Osteocyte (in vitro differentiated cells): ENCODE measurements around the gene IFNA7. TPM values are rescaled to one million over a fixed set of nuclear protein-coding genes. Genes with fewer than 3 reads are reported as not detected.
"Not testable (repeated sequence)": the region's sequence is repeated elsewhere in the genome, so short reads cannot be mapped to it uniquely, and the experiment has no call there.

ENCODE experiments used
- DNase-seq: peaks from one replicate; pipeline ENCODE4 v3.0.0; 2021; ENCODE audit warnings: mixed read lengths; ENCODE audit not compliant: unreplicated experiment; ENCODE audit errors: extremely low spot score
- H3K27ac Mint-ChIP-seq: one replicate; pipeline ENCODE4 v1.8.0; 2021; ENCODE audit warnings: mild to moderate bottlenecking, mixed read lengths; ENCODE audit not compliant: unreplicated experiment
- H3K27me3 Mint-ChIP-seq: one replicate; pipeline ENCODE4 v1.8.0; 2021; ENCODE audit warnings: mixed read lengths; ENCODE audit not compliant: unreplicated experiment
- H3K36me3 Mint-ChIP-seq: one replicate; pipeline ENCODE4 v1.8.0; 2021; ENCODE audit warnings: mixed read lengths; ENCODE audit not compliant: unreplicated experiment
- H3K4me1 Mint-ChIP-seq: one replicate; pipeline ENCODE4 v1.8.0; 2021; ENCODE audit warnings: mixed read lengths; ENCODE audit not compliant: unreplicated experiment
- H3K4me3 Mint-ChIP-seq: one replicate; pipeline ENCODE4 v1.8.0; 2021; ENCODE audit warnings: mild to moderate bottlenecking, moderate library complexity, mixed read lengths; ENCODE audit not compliant: unreplicated experiment
- H3K9me3 Mint-ChIP-seq: one replicate; pipeline ENCODE4 v1.8.0; 2021; ENCODE audit warnings: mixed read lengths; ENCODE audit not compliant: unreplicated experiment
- CTCF ChIP-seq: fragments of 200-600 bp; sonication (generic); IDR thresholded peaks from 2 replicates; pipeline ENCODE4 v1.5.0; 2021; ENCODE audit warnings: antibody characterized with exemption, mild to moderate bottlenecking, moderate library complexity
- total RNA-seq: library from RNA; stranded (reverse); gene quantifications from 2 replicates; pipeline ENCODE4 v1.2.1, GENCODE V29; 2021

Gene IFNA7
- total RNA-seq, 1 donor from 2014 or later: not detected

- H3K9me3 Mint-ChIP-seq, H3K4me3 Mint-ChIP-seq, DNase-seq, H3K27ac Mint-ChIP-seq, H3K36me3 Mint-ChIP-seq, H3K4me1 Mint-ChIP-seq: not testable (repeated sequence)
- peaks cover 28% of the 10 kb centered on the region for H3K27me3 Mint-ChIP-seq
- TF ChIP-seq CTCF: peak; percentile 22
These were observed 11.7 kb upstream of the IFNA7 start for GRCh38 chr9:21213411-21214326.

- not testable (repeated sequence) for DNase-seq, H3K36me3 Mint-ChIP-seq, H3K9me3 Mint-ChIP-seq, H3K27ac Mint-ChIP-seq, H3K4me3 Mint-ChIP-seq, H3K4me1 Mint-ChIP-seq
- peaks cover 25% of the 10 kb centered on the region for H3K27me3 Mint-ChIP-seq
These were observed 10.2 kb upstream of the IFNA7 start for GRCh38 chr9:21212160-21212559.

- not testable (repeated sequence) for H3K4me3 Mint-ChIP-seq, DNase-seq, H3K36me3 Mint-ChIP-seq, H3K27ac Mint-ChIP-seq, H3K9me3 Mint-ChIP-seq, H3K4me1 Mint-ChIP-seq
- peaks cover 32% of the 10 kb centered on the region for H3K27me3 Mint-ChIP-seq
These were observed 8.8 kb upstream of the IFNA7 start for GRCh38 chr9:21210782-21211181.

GRCh38 chr9:21210311-21210710 is 8.3 kb upstream of the IFNA7 start:
- TF ChIP-seq CTCF: no peak
- Mint-ChIP-seq H3K9me3 (no peaks in the 10 kb centered on the region), H3K36me3 (no peaks in the 10 kb centered on the region), H3K4me3 (no peak overlapping the region), H3K27ac (no peak overlapping the region), H3K27me3 (peaks cover 32% of the 10 kb centered on the region), H3K4me1 (no peaks in the 10 kb centered on the region)
- DNase-seq: no peak

GRCh38 chr9:21207043-21207442 is 5.0 kb upstream of the IFNA7 start, which contains the start of gene IFNA10:
IFNA10 (minus strand) TSS chr9:21207143; CDS start chr9:21207097, 46 bp downstream.
- not testable (repeated sequence) for H3K4me1 Mint-ChIP-seq, DNase-seq, H3K9me3 Mint-ChIP-seq, H3K36me3 Mint-ChIP-seq, H3K27ac Mint-ChIP-seq, H3K4me3 Mint-ChIP-seq
- peaks cover 29% of the 10 kb centered on the region for H3K27me3 Mint-ChIP-seq

- Mint-ChIP-seq H3K27ac (no peak overlapping the region), H3K9me3 (no peaks in the 10 kb centered on the region), H3K4me3 (no peak overlapping the region), H3K27me3 (peaks cover 36% of the 10 kb centered on the region), H3K36me3 (no peaks in the 10 kb centered on the region), H3K4me1 (no peaks in the 10 kb centered on the region)
- TF ChIP-seq CTCF: no peak
- DNase-seq: no peak
These were observed 3.2 kb upstream of the IFNA7 start for GRCh38 chr9:21205204-21205603.
